COLO668 (cell line): ENCODE results near the gene FGR.
"Not testable (repeated sequence)": the region's sequence is repeated elsewhere in the genome, so short reads cannot be mapped to it uniquely, and the experiment has no call there.

Experiments used
- DNase-seq: peaks from one replicate; lab custom pipeline; 2025; ENCODE audit not compliant: unreplicated experiment; lab: John Stamatoyannopoulos, UW

The FGR gene

GRCh38 chr1:27635396-27636142 is 584 bp upstream of the FGR start:
- DNase-seq, result no peak

DNA sequence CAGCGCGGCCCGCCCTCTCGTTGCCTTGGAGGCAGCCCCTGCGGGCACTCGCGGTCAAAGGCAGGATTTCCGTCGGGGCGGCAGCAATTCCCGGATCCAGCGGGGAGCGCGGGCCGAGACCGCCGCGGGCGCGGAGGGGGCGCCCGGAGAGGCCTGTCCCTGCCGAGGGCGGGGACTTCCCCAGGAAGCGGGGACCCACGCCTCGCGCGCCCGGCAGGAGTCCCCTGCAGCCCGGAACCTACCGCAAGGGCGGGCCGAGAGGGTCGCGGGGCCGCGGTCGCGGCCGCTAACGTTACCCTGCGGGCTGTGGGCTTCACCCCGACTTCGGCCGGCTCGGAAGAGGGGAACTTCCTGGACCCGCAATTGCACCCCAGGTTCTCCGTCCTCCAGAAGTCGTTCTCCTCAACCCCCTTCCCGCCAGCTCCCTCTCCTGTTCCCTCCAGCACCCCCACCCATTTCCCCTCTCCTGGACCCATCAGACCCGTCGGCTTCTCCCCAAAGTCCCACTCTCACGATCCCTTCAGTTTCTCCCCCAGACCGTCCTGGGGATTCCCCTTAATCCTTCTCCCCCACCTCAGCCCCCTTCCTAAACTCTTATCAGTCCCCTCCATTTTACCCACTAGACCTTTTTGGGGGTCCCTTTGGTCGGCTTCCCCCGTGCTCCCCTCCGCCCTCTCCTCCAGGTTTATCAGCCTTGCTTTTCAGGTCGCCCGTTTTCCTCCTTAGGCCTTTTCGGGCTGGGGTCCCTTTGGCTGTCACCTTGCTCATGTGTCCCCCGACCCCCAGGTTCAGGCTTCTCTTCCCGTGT is 604 bp downstream of the FGR start:
- DNase-seq, result peak; percentile 59

DNA sequence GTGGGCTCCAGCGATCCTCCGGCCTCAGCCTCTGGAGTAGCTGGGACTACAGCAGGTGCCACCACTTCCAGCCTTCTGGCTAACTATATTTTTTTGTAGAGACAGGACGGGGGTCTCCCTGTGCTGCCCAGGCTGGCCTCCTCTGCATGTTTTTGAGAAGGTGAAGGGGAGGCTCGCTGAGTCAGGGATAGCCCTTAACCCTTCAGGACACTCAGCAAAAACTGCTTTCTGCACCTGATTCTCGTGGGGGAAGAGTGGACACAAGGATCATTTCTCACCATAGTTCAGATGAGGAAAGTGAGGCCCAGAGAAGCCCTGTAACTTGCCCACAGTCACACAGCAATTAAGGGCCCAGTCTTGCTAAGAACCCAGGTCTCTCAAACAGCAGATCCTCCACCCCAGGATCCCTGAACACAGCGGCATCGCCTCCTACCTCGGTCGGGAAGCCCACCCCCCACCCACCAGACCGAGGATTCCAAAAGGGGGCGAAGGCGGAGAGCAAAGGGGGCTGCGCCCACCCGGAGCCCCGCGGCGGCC is 1.3 kb downstream of the FGR start:
- DNase-seq, result no peak

GRCh38 chr1:27633298-27633610 is 1.7 kb downstream of the FGR start:
- no peak for DNase-seq

DNA sequence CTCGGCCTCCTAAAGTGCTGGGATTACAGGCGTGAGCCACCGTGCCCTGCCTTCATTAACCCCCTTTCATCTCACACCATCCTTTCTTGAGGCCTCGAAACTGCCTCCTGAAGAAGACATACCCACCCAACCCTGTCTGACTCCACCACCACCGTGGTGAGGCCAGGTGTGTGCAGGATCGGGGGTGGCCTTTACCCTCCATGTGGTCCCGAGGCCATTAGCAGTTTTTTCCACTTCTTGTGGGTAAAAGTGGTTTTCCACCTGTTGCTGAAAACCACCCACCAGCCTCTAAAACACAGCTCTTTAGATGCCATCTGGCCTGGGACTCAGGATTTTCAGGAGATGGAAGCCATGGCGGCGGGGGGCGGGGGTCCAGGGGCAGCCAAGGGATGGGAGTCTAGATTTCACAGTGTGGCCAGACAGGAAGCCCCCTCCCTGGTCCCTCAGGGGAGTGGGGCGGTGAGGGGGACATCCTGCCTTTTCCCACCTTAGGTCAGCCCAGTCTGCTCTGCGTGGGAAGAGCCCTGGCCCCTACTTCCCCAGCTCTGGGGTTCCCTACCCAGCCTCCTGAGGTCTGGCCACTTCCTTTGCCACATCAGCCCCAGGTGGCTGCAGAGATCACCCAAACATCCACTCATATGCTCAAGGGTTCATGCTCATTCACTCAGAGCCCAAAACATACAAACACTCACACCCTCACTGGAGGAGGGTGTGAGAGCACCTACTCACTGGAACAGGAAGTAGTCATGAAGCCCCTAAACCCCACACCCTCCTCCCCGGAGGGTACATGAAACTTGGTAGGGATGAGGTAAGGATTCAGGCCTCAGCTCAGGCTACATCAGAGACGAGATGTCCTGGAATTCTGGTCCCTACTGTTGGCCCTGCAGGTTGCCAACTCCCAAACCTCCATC is 2.3 kb downstream of the FGR start:
- no peak for DNase-seq

- no peak for DNase-seq
Observed at GRCh38 chr1:27630859-27631491, 4.0 kb downstream of the FGR start.

GRCh38 chr1:27628712-27629111 is 6.3 kb downstream of the FGR start:
- DNase-seq, result no peak

DNA sequence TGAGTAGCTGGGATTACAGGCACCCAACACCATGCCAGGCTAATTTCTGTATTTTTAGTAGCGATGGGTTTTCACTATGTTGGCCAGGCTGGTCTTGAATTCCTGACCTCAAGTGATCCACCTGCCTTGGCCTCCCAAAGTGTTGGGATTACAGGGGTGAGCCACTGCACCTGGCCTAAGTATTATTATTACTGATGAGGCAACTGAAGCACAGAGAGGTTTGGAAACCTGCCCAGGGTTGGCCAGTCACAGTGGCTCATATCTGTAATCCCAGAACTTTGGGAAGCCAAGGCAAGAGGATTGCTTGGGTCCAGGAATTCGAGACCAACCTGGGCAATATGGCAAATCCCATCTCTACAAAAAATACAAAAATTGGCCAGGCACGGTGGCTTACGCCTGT is 7.3 kb downstream of the FGR start:
- not testable (repeated sequence) for DNase-seq

GRCh38 chr1:27627061-27627460 is 7.9 kb downstream of the FGR start:
- DNase-seq, result no peak

DNA sequence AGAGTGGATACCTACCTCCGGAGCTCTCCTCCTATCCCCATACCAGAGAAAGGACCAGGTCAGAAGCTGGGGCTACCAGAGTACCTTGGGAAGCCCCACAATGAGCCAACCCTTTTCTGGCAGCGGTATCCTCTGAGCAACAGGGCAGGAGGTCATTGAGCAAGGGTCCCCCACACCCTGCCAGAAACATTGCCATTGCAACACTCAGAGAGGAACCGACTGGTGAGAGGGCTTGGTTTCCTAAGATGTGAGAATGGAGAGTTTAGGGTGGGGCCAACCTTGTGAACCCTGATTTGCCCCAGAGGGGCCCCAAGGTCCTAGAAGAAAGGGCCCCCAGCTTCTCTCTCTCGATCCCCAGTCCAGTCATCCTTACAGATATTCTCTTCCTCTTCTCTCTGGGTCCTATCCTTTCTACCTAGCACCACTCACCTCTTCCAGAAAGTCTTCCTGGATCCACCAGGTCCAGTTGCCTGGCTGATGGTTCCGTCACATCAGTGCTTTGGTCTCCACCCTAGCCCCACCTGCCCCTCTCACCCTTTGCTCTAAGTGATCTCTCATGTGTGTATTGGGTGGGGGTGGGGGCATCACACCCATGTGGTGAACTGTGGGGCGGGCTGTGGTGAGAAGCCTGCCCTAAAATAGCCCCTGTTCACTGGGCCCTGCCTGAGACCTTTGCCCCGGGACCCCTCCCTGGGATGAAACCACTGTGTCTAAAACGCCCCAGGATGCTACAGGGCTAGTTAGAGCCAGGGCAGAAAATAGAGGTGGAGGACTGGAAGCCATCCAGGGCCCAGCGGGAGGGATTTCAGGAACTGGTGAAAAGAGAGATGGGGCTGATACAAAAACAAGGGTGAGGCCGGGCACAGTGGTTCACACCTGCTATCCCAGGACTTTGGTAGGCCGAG is 8.7 kb downstream of the FGR start:
- no peak for DNase-seq

- DNase-seq, result peak; percentile 29
Observed at GRCh38 chr1:27624467-27625178, 10.4 kb downstream of the FGR start.

DNA sequence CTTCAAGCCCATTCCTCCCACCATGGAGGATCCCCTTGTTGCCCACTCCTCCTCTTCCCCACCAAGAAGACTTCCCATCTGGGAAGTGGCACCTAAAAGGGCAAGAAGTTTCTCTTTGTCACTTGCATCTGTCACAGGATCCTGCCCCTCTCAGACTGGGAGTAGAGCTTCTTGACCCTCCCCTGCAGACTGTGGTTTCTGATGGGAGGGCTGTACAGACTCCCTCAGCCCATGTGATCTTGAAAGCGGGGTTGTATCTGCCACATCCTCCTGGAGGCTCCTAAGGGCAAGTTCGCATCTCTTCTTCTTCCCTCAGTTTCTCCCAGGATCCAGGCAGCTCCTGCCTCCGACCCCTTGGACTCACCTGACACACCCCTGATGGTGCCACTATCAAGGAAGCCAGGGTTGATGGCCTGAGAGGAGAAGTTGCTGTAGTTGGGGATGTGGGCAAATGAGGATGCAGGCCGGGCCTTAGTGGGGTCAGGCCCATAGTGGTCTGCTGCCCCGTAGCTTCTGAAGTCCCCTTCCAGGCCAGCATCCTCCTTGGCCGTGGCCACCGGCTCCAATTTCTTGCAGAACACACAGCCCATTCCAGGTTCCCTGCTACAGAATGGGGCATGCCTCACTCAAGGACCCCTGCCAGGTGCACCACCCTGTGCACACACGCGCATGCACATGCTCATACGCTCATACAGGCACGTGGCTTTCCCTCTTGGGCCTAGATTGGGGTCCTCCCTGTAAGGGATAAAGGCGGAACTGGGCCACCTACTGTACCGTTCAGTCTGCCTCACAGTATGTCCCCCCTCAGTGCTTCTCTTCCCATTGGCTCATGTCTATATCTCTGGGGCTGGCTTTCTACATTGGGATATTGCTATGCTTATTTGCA is 11.4 kb downstream of the FGR start:
- no peak for DNase-seq

- no peak for DNase-seq
Observed at GRCh38 chr1:27622828-27623227, 12.2 kb downstream of the FGR start.

DNA sequence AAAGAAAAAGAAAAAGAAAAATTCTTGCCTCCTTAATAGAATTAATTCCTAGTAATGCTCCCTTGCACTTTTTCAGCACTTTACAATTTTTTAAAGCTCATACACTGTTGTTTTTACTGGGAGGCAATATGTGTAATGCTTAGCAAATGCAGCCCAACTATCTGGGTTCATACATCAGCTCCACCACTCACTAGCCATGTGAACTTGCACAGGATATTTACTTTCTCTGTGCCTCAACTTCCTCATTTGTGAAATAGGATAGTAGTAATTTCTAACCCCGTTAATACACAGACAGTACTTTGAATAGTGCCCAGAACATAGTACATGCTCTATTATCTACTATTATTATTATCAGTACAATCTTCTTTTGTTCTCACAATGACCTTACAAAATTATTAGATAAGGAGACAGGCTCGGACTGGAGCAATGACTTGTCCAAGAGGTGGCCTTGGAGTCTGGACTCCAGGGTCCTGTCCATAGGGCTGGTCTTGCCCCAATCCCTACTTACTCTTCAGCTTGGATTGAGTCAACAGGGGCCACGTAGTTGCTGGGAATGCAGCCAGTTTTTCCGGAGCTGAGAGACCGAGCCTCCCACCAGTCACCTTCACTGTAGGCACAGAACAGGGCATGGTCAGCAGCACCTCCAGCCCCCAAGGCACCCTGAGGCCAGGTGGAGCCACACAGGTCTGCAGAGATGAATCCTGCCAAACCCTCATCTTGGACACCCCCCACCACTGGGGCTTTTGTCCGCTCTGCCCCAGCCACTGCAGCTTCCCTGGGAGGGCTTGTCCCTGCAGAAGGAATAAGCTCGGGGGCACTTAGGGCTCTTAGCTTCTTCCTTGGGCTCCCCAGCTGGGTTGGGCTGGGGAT is 13.7 kb downstream of the FGR start:
- DNase-seq, result no peak

- DNase-seq, result not testable (repeated sequence)
Observed at GRCh38 chr1:27619782-27620438, 15.1 kb downstream of the FGR start.

DNA sequence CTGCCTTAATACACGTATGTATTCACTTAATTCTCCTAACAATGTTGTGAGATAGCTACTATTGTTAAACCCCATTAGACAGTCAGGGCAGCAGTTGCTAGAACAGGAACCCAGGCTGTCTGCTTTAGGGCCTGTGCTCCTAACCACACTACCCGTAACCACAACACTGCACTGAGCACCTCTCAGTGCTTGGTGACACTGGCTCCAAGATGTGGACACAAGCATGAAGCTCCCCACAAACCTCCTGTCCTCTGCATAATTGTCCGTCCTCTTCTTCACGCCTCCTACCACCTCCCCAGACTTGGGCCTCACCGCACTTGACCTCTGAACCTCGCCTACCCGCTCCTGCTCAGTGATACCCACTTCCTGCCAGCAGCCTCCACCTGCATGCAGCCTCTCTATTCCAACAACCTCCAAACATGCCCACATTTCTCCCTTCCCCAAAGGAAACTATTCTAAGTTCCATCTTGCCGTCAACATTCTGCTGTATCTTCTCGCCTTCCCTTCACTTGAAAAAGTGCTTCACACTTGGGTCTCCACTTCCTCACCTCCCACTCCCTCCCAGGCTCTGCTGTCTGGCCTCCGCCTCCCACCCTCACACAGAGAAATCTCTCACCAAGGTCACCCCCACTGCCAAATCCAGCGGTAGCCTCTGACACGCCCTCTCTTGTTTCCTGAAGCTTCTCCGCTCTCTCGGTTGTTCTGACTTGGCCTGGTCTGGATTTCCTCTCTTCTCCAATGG is 16.5 kb downstream of the FGR start:
- DNase-seq, result no peak
